AG08395 (cell line): ENCODE results near the gene INPP5A.
"Not testable (repeated sequence)": the region's sequence is repeated elsewhere in the genome, so short reads cannot be mapped to it uniquely, and the experiment has no call there.

ENCODE experiments used
- DNase-seq: peaks from one replicate; pipeline ENCODE4 v3.0.0; 2012; ENCODE audit warnings: mixed read lengths, low spot score

INPP5A gene

DNA sequence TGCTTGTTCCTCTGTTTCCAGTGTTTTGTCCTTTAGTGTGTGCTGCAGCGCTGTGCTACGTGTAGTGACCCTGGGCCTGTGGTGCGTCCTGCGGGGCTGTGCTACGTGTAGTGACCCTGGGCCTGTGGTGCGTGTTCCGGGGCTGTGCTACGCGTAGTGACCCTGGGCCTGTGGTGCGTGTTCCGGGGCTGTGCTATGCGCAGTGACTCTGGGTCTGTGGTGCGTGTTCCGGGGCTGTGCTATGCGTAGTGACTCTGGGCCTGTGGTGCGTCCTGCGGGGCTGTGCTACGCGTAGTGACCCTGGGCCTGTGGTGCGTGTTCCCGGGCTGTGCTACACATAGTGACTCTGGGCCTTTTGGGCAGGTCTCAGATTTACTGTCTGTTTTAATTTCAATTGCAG is 60.1 kb downstream of the INPP5A start:
- DNase-seq, result no peak

DNA sequence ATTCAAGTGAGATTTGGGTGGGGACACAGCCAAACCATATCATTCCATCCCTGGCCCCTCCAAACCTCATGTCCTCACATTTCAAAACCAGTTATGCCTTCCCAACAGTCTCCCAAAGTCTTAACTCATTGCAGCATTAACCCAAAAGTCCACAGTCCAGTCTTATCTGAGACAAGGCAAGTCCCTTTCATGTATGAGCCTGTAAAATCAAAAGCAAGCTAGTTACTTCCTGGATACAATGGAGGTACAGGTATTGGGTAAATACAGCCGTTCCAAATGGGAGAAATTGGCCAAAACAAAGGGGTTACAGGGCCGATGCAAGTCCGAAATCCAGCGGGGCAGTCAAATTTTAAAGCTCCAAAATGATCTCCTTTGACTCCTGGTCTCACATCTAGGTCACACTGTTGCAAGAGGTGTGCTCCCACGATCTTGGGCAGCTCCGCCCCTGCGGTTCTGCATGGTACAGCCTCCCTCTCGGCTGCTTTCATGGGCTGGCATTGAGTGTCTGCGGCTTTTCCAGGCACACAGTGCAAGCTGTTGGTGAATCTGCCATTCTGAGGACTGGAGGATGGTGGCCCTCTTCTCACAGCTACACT is 61.5 kb downstream of the INPP5A start:
- not testable (repeated sequence) for DNase-seq

DNA sequence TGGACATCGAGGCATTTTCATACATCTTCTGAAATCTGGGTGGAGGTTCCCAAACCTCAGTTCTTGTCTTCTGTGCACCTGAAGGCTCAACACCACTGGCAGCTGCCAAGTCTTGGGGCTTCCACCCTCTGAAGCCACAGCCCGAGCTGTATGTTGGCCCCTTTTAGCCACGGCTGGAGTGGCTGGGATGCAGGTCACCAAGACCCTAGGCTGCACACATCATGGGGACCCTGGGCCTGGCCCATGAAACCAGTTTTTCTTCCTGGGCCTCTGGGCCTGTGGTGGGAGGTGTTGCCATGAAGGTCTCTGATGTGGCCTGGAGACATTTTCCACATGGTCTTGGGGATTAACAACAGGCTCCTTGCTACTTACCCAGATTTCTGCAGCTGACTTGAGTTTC is 62.1 kb downstream of the INPP5A start:
- no peak for DNase-seq

DNA sequence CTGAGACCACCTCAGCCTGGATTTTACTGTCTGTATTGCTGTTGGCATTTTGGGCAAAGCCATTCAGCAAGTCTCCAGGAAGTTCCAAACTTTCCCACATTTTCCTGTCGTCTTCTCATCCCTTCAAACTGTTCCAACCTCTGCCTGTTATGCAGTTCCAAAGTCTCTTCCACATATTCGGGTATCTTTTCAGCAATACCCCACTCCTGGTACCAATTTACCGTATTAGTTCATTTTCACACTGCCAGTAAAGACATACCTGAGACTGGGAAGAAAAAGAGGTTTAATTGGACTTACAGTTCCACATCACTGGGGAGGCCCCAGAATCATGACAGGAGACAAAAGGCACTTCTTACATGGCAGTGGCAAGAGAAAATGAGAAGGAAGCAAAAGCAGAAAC is 62.8 kb downstream of the INPP5A start:
- no peak for DNase-seq

DNA sequence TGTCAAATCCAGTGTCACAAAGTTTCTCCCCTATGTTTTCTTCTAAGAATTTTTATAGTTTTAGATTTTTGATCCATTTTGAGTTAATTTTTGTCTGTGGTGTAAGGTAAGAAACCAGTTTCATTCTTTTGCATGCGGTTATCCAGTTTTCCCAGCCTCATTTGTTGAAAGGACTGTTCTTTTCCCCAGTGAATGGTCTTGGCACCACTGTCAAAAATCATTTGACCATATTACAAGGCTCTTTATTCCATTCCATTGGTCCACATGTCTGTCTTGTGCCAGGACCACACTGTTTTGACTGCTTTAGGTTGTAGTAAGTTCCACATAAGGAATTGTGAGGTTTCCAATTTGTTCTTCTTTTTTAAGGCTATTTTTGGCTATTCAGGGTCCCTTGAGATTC is 64.0 kb downstream of the INPP5A start:
- no peak for DNase-seq

DNA sequence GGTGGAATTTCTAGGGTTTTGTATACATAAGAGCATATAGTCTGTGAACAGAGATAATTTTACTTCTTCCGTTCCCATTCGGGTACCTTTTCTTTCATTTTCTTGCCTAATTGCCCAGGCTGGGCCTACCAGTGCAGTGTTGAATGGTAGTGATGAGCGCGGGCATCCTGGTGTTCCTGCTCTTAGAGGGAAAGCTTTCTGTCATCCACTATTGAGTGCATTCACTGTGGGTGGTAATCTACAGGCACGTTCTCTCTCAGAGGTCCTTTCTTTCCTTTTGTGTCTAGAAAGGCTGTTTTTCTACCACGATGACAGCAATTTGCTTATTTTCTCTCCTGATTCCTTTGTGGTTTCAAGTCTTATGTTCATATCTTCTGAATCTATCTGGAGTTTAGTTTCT is 65.0 kb downstream of the INPP5A start:
- DNase-seq, result no peak

DNA sequence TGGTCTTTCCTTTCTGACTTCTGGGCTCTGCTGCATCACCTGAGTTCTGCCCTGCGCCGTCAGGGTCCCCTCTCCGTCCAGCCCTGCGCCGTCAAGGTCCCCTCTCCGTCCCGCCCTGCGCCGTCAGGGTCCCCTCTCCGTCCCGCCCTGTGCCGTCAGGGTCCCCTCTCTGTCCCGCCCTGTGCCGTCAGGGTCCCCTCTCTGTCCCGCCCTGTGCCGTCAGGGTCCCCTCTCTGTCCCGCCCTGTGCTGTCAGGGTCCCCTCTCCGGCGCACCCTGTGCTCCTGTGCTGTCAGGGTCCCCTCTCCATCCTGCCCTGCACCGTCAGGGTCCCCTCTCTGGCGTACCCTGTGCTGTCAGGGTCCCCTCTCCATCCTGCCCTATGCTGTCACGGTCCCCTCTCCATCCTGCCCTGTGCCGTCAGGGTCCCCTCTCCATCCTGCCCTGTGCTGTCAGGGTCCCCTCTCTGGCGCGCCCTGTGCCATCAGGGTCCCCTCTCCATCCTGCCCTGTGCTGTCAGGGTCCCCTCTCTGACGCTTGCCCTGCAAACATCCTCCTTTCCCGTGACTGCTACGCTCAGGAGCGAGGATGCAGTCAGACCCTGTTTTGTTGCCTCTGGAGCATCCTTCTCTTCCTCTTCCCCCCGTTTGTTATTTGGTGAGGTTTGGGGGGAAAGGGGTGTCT is 66.4 kb downstream of the INPP5A start:
- DNase-seq, result no peak

DNA sequence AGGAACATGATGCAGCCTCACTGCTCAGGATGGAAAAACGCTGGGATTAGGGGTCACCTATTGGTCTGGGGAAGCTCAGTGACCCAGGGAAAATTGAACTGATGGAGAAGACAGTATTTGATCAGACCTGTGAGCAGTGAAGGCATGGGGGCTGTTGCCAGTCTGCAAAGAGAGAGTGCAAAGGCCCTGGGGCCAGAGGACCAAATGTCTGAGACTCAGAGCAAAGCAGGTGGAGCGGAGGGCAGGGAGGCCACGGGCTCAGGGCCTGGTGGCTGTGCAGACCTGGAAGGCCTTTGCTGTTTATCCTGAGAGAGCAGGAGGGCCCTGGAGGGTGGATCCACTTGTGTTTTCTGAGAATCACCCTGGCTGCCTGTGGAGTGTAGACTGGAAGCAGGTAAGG is 67.1 kb downstream of the INPP5A start:
- DNase-seq, result no peak

DNA sequence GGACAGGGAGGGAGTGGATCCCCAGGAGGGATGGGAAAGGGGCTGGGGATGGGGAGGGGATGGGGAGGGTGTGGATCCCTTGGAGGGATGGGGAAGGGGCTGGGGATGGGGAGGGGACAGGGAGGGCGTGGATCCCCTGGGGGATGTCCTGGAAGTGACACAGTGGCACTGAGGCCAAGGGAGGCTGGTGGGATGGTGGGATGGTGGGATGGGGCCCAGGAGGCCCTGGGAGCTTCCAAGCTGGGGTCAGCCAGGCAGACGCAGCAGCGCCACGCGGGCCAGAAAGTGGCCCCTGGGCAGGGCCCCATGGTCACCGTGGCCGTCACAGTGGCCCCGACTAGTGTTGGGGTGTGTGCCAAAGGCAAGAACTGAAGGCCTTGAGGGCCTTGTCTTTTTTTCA is 67.8 kb downstream of the INPP5A start:
- DNase-seq, result no peak

DNA sequence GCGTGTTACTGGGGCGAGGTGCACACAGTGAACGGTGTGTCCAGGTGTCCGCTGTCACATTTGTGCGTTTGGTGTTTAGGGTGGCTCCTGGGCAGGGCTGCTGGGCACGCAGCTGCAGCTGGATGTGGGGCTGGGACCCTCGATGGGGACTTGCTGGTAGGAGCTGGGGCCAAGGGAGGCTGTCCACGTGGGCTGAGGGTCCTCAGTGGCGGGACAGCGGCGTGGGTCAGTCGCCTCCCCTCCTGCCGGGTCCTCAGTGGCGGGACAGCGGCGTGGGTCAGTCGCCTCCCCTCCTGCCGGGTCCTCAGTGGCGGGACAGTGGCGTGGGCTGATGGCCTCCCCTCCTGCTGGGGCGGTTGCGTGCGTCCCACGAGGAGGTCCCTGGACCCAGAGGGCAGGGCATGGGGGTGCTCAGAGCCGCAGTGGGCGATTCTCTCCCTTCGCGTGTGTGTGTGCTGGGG is 68.5 kb downstream of the INPP5A start:
- no peak for DNase-seq

DNA sequence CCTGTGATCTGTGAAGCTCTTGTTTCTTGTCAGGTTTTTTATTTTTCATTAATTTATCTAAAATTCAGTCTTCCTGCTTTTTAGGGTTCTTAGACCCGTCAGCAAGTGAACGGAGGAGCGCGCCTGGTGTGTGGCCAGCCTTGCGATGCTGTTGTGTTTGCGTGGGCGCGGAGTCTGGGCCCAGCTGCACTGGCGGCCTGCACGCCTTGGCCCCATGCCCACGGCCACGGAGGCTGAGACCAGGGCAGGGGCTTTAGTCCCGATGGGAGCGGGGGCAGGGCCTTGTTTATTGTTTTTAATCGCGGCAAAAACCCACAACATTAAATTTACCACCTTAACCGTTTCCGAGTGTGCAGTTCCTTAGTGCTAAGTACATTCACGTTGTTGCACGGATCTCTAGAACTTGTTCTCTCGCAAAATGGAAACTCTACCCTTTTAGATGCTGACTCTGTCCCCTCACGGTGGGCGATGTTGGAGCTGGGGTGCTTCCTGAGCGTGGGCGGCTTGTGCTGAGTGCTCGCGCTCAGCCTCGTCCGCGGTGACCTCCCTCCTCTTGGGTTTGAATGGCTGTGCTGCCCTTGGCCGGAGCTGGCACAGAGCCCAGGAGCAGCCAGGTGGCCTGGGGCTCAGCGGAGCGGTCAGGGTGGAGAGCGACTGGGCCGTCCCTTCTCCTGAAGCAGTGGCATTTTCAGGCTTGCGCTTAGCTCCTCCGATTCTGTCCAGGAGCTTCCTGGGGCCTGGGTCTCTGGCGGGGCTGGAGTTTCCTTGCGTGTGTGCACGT is 69.1 kb downstream of the INPP5A start:
- no peak for DNase-seq

DNA sequence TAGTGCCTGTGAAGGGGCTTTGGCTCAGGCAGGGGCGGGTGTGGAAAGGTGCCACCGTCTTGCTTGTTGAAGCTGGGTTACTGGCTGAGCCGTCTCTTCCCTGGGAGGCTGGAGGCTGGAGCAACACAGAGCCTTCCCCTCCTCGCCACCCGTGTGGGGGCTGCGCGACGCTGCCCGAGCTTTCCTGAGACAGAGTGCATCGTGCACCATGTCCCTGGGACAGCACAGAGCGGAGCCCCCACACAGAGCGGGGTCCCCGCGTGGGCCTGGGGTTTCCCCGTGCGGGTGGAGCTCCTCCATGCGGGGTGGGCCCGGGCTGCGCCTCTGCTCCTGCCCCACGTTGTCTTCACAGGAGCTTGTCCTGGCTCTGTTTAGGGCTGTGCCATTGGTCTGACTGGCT is 69.9 kb downstream of the INPP5A start:
- no peak for DNase-seq

DNA sequence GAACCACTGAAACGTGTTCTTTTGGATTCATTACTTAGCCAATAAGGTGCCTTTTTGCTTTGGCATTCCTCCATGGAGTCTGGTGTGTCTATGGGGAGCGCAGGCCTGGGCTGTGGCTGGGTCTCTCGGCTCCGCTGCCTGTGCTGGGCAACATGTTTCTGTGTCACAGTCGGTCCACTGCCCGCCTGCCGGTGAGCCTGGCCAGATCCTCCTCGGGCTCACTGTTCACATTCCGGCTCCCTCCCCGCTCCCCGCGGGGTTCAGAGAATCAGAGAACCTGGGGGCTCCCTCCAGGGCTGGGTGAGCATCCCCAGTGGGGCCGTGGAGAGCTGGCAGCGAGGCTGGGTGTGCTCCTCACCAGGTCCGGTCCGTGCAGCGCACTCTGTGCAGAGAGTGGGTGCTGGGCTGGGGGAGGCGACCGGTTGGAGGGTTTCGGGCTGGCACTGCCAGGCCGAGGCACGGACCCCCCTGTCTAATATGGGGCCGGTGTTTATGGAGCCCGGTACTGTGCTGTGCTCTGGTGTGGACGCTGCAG is 70.4 kb downstream of the INPP5A start:
- no peak for DNase-seq

DNA sequence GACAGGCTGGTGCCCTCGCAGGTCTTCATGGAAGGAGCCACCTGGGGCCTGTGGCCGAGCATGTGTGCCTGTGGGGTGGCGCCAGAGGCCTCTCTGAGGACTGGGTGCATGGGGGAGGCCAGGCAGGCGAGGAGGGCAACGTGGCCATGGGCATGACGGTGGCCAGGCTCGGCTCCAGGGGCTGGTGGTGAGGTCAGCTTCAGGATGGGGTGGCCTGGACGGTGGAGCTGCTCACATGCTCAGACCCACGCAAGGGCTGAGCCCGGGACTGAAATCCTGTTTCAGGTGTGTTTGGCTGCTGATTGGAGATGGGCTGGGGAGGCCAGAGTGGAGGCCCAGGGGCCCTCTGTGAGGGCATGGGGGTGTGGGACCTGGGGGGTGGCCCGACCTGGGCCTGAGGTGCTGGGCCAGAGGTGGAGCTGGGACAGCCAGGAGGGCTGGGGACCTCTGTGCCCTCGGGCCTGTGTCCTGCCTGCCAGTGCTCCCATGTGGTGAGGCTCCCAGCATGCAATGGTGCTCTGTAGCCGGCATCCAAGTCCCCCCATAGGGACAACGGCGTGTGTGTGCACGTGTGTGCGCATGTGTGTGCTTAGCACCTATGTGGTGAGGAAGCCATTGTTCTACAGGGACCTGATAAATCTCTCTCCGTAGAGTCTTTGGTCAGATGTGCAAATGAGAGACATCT is 71.1 kb downstream of the INPP5A start:
- no peak for DNase-seq

DNA sequence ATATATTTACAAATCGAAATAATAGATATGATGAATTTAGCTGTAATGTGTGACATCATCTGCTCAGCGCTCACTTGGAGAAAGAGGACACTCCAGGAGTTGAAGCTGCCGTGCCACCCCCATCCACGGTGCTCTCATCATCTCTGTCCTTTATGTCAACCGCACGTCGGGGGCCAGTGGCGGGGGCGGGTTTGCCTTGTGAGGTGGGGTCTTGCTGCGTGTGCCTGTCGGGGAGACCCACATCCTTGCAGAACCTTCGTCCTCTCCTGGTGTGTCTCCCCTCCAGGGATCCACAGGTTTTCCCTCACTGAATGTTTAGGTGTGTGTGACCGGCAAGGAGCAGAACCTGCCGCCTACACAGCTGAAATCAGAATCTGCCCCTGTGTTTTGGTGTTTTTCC is 71.6 kb downstream of the INPP5A start:
- no peak for DNase-seq

DNA sequence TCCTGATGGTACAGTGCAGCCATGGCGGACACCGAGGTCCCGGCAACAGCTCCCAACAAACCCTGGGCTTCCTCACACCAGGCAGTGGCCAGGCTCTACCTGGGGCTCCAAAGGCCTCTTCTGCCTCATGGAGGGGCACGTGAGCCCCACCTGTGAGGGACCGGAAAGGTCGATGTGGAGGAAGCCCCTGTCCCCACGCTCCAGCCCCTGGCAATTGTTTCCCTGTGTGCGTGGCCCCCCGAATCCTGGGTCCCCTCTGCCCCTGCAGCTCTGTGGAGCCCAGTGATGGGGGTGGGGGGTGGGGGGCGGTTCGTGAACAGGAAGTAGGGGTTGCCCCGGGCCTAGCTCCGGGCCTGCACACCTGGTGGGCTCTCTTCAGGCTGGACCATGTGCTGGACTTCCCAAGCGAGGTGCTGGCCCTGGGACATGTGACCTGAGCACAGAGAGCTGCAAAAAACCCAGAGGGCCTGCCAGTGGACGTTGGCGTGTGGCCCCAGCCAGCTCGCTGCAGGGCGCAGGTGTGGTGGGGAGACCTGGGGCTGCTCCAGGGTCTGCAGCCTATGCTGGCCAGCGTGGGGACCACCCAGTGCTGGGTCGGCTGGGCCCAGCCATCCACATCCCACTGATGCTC is 72.6 kb downstream of the INPP5A start:
- DNase-seq, result no peak

DNA sequence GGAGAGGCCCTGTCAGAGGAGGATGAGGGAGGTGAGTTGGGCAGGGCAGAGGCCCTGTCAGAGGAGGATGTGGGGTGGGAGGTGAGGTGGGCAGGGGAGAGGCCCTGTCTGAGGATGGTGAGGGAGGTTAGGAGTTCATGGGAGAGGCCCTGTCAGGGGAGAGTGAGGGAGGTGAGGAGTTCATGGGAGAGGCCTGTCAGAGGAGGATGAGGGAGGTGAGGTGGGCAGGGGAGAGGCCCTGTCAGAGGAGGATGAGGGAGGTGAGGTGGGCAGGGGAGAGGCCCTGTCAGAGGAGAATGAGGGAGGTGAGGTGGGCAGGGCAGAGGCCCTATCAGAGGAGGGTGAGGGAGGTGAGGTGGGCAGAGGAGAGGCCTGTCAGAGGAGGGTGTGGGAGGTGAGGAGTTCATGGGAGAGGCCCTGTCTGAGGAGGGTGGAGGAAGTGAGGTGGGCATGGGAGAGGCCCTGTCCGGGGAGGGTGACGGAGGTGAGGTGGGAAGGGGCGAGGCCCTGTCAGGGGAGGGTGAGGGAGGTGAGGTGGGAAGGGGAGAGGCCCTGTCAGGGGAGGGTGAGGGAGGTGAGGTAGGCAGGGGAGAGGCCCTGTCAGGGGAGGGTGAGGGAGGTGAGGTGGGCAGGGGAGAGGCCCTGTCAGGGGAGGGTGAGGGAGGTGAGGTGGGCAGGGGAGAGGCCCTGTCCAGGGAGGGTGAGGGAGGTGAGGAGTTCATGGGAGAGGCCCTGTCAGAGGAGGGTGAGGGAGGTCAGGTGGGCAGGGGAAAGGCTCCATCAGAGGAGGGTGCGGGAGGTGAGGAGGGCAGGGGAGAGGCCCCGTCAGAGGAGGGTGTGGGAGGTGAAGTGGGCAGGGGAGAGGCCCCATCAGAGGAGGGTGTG is 73.7 kb downstream of the INPP5A start:
- no peak for DNase-seq

DNA sequence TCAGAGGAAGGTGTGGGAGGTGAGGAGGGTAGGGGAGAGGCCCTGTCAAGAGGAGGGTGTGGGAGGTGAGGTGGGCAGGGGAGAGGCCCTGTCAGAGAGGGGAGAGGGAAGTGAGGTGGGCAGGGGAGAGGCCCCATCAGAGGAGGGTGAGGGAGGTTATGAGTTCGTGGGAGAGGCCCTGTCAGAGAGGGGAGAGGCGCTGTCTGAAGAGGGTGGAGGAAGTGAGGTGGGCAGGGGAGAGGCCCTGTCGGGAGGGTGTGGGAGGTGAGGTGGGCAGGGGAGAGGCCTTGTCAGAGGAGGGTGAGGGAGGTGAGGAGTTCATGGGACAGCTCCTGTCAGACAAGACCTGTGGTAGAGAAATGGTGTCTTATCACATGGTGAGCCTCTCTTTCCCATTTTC is 74.4 kb downstream of the INPP5A start:
- no peak for DNase-seq

DNA sequence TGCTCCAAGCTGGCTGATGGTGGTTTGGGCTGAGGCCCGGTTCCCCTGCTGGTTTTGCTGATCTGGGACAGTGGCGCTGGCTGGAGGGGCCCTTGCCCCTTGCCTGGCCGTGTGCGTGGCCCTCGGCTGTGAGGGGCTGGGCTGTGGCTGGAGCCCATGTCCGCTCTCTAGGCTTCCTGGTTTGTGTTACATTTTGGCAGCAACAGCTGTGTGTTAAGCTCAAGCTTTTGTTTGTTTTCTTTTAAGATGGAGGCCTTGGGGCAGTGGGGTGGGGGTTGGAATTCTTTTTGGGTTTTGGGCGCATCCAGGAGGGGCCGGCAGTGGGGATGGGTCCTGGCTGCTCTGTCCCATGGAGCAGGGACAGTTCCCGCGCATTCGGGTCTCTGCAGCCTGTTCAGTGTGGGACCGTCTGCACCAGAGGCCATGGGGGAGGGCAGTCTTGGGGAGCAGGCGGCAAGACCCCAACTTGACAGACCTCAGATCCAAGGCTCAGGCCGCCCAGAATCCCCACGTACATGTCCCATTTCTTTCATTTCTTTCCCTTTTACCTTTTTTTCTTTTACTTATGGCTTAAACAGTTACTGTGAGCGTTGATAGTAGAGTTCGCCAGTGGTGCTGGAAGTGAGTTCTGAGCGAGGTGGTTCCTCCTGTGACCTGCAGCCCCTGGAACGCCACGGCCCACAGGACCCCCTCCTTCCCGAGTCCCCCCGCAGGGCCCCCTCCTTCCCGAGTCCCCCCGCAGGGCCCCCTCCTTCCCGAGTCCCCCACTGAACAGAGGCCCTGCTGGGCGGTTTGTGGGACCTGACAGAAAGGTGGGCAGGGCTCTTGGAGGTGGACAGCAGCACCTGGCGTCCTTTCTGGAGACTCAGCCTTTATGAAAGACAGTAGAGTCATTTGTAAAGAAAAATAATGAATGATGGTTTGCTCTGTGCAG is 75.3 kb downstream of the INPP5A start:
- no peak for DNase-seq
